GM03348 (cell line): ENCODE measurements around the gene C2orf72.
"Not testable (repeated sequence)": the region's sequence is repeated elsewhere in the genome, so short reads cannot be mapped to it uniquely, and the experiment has no call there.

Experiments used
- DNase-seq: peaks from one replicate; pipeline ENCODE4 v3.0.0; 2012; ENCODE audit warnings: low spot score

Gene C2orf72

DNA sequence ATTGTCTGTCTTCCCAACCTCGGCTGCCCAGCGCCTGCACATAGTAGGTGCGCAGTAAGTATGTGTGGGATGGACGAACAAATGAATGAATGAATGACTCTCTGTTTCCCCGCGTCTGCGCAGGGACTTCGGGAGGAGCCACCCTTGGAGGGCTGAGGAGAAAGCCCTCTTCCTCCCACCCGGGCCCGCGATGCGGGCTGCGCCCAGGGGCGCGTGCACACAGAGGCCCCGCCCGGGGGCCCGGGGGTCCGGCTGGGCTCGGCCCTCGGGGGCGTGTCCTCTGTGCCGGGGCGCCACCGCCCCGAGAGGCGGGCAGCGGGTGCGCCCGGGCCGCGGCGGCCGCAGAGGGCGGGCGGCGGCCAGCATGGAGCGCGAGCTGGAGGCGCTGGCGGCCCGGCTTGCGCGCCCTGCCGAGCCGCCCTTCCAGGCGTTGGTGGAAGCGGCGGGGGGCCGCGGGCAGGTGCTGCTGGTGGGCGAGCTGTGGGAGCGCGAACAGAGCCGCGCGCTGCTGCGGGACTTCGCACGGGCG, at the start of gene C2orf72:
Gene C2orf72 (plus strand): TSS at position 322 of the 529 bp plus-strand sequence. CDS start 43 bp downstream, at position 365.
- peak; percentile 52 for DNase-seq

- DNase-seq: no peak
Measured at GRCh38 chr2:230989731-230990130, 47.6 kb upstream of the C2orf72 start.

GRCh38 chr2:230990131-230990898, 47.0 kb upstream of the C2orf72 start:
- DNase-seq: no peak

GRCh38 chr2:230990899-230991150, 46.5 kb upstream of the C2orf72 start:
- no peak for DNase-seq

DNA sequence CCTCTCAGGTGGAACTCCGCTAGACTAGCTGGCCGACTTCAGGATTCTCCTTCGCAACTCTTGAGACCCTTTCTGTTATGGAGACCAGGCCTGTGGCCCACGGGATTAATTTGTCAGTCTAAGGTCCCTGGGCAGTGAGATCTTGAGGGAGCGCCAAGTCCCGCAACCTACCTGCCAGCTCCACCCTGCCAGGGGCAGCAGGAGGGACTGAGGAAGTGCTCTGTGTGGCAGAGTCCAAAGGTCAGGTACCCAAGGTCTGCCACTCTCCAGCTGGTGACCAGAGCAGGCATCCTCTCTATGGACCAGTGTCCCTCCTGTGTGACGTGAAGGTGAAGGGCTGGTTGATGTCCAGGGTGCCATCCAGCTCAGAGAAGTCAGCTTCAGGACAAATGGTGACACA, 45.7 kb upstream of the C2orf72 start:
- DNase-seq: no peak

GRCh38 chr2:230995821-230996220, 41.5 kb upstream of the C2orf72 start, which contains the start of gene SPATA3:
TSS of gene SPATA3 (plus strand) at chr2:230996121. CDS start at chr2:230996234, 113 bp downstream.
- no peak for DNase-seq

- no peak for DNase-seq
Measured at GRCh38 chr2:230996661-230997060, 40.7 kb upstream of the C2orf72 start.

GRCh38 chr2:230998882-230999281, 38.4 kb upstream of the C2orf72 start:
- DNase-seq: no peak

GRCh38 chr2:230999477-230999876, 37.8 kb upstream of the C2orf72 start:
- no peak for DNase-seq

DNA sequence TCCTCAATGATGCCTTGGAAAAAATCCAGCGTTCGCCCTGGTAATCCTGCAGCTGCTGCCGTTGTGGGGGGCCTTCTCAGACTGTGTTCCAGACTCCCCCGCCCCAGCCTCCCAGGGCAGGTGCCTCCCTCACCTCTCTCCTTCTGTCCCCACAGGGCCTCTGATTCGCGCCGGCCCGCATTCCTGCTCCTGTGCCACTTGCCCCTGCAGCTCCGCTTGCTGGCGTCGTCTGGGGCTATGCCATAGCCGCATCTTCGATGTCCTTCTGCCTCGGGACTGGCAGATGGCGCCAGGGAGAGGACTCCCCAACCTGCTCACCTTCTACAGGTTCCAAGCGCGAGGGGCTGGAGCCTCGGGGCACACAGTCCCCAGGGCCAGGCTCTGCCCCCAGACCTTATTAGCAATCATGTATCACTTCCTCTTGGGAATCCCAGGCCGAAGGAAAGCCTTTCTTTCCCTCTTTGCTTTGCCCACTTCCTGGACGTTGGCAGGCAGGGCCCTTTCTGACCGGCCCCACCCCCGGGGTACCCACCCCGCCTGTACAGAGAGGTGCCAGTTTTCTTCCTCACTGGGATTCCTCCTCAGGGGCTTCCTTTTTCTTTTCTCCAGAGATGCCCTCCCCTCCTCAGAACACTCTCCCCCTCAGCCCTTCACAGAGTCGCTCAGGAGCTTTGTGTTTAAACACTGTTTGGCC, 37.0 kb upstream of the C2orf72 start:
- no peak for DNase-seq

GRCh38 chr2:231001036-231001435, 36.3 kb upstream of the C2orf72 start:
- no peak for DNase-seq

- no peak for DNase-seq
Measured at GRCh38 chr2:231001921-231002320, 35.4 kb upstream of the C2orf72 start.

DNA sequence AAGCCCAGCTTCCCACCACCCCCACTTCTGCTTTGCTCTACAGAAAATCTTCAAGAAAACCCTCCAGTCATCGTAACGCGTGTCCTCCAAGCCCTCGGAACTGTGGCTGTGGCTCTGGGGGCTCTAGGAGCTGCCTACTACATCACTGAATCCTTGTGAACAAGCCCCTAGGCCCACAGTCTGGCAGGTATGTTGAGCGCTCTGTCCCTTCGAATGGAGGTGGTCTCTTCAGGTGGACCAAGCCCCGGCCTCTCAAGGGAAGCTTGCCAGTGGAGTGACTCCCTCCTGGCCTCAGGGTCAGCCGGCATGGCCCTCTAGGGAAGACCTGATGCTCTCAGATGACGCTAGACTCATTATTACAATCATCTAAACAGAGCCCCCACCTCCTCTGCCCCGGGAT, 34.7 kb upstream of the C2orf72 start:
- DNase-seq: no peak

DNA sequence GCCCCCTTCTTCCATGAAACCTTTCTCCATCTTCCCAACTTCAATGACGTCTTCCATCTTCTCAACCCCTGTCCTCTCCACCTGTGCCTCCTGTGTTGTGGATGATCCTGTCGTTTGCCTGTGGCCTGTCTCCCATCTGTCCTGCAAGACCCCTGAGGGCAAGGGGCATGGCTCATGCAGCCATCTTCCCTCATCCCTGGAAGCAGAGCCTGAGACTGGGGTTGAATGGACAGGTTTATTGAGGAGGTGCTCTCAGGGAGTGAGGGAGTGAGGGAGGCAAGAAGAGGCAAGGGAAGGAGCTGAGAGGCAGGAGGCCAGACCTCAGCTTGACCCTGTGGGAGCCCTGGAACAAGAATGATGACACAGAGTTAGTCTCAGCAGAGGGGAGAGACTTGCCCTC, 34.1 kb upstream of the C2orf72 start:
- no peak for DNase-seq

- DNase-seq: not testable (repeated sequence)
Measured at GRCh38 chr2:231004930-231005329, 32.4 kb upstream of the C2orf72 start.

DNA sequence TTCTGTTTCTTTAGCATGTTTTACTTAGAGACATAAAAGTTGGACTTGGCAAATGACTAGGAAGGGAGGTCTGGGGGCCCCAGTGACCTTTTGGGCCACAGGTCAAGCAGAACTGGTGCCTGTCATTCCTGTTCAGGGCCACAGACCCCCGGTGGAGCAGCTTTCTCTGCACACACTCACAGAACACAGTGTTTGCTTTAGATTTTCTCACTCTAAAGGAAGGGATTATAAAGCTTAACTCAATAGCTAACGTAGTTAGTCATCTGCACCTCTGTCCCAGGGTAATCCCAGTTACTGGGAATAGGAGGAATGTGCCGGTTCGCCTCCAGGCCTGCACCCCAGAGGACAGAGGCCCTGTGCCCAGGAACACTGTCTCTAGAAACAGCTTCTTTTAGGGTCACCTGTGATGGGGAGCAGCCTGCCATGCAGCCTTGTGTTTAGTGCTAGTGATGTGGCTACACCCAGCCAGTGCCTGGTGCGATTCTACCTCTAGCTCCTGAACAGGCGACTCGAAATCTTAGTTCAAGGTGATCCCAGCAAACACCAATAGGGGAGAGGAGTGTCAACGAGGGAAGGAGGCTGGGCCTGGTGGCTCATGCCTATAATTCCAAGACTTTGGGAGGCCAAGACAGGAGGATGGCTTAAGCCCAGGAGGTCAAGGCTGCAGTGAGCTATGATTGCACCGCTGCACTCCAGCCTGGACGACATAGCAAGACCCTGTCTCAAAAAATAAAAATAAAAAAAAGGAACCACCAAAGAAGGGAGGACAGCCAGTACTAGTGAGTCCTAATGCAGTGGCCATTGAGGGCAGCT, 29.8 kb upstream of the C2orf72 start:
- DNase-seq: no peak

GRCh38 chr2:231008131-231008530, 29.2 kb upstream of the C2orf72 start:
- DNase-seq: no peak

GRCh38 chr2:231009236-231009919, 27.9 kb upstream of the C2orf72 start:
- no peak for DNase-seq

DNA sequence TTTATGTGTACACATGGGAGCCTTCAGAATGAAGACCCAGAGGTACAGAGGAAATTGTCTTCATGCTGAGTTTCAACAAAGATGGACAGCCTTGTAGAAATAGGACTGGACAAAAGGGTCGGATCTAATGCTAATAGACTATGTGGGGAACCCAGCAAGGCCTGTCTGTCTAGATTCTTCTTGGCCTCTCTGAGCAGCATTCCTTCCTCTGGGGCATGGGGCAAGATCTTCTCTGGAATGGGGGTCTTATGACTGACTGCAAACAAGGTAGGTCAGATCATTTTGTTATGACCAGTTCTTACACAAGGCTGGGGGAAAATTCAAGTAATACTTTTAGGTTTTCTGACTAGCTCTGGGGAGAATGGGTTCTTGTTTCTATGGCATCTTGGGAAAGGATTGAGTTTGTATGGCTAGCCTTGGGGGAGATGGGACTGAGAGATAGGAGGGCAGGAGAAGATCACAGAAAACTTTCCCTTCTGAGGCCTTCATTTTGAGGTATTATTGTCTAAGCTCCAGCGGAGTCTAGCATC, 27.1 kb upstream of the C2orf72 start:
- DNase-seq: no peak

GRCh38 chr2:231011526-231011925, 25.8 kb upstream of the C2orf72 start:
- no peak for DNase-seq

DNA sequence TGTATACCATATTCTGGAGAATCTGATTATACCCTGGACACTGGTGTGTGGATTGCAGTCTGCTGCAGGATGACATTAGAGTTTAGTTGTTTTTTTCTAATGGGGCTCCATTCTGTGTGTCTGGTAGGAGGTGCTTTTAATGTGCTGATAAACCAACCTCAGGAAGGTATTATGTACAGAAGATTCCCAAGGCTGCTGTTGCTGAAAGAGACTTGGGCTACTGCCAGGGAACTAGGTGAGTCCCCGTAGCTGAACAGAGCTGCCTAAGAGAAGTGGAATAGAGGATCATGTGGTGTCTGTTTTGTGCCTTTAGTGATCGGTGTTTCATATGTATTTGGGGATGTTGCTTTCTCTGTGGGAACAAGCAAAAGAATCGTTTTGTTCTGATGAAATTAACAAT, 24.9 kb upstream of the C2orf72 start:
- DNase-seq: no peak

- no peak for DNase-seq
Measured at GRCh38 chr2:231013820-231014219, 23.5 kb upstream of the C2orf72 start.
